ENCODE results near the gene TMA7.

The TMA7 gene

GRCh38 chr3:48408823-48409281 lies 31.2 kb upstream of the TMA7 start:
- no peak for DNase-seq (ENCODE audit: low read depth)

- DNase-seq (ENCODE audit: low read depth): no peak
Measured at GRCh38 chr3:48409291-48410201, 30.5 kb upstream of the TMA7 start.

GRCh38 chr3:48410205-48411040 lies 29.6 kb upstream of the TMA7 start:
- DNase-seq (ENCODE audit: low read depth): no peak

GRCh38 chr3:48411041-48411588 lies 28.9 kb upstream of the TMA7 start:
- DNase-seq (ENCODE audit: low read depth): no peak

- DNase-seq (ENCODE audit: low read depth): no peak
Measured at GRCh38 chr3:48411606-48412374, 28.3 kb upstream of the TMA7 start.

GRCh38 chr3:48412375-48413001 lies 27.6 kb upstream of the TMA7 start:
- no peak for DNase-seq (ENCODE audit: low read depth)

GRCh38 chr3:48413086-48413485 lies 27.0 kb upstream of the TMA7 start:
- DNase-seq (ENCODE audit: low read depth): no peak

- DNase-seq (ENCODE audit: low read depth): no peak
Measured at GRCh38 chr3:48413611-48414010, 26.4 kb upstream of the TMA7 start.

GRCh38 chr3:48414376-48415250 lies 25.4 kb upstream of the TMA7 start:
- no peak for DNase-seq (ENCODE audit: low read depth)

- no peak for DNase-seq (ENCODE audit: low read depth)
Measured at GRCh38 chr3:48415251-48415953, 24.7 kb upstream of the TMA7 start.

- DNase-seq (ENCODE audit: low read depth): no peak
Measured at GRCh38 chr3:48416091-48416505, 24.0 kb upstream of the TMA7 start.

GRCh38 chr3:48416546-48416945 lies 23.5 kb upstream of the TMA7 start:
- DNase-seq (ENCODE audit: low read depth): no peak

- no peak for DNase-seq (ENCODE audit: low read depth)
Measured at GRCh38 chr3:48417529-48418108, 22.4 kb upstream of the TMA7 start.

- no peak for DNase-seq (ENCODE audit: low read depth)
Measured at GRCh38 chr3:48418140-48418539, 21.9 kb upstream of the TMA7 start.

GRCh38 chr3:48418651-48419050 lies 21.4 kb upstream of the TMA7 start:
- DNase-seq (ENCODE audit: low read depth): no peak

GRCh38 chr3:48419149-48419548 lies 20.9 kb upstream of the TMA7 start:
- DNase-seq (ENCODE audit: low read depth): no peak

- no peak for DNase-seq (ENCODE audit: low read depth)
Measured at GRCh38 chr3:48419597-48419996, 20.5 kb upstream of the TMA7 start.

GRCh38 chr3:48420561-48420960 lies 19.5 kb upstream of the TMA7 start:
- DNase-seq (ENCODE audit: low read depth): no peak

- DNase-seq (ENCODE audit: low read depth): no peak
Measured at GRCh38 chr3:48422272-48422671, 17.8 kb upstream of the TMA7 start.
